Measurements from ENCODE around the gene TPO. TPM values are rescaled to one million over a fixed set of nuclear protein-coding genes. Genes with fewer than 3 reads are reported as not detected.

TPO gene
- total RNA-seq, 1 experiment from 2014 or later = not detected

DNA sequence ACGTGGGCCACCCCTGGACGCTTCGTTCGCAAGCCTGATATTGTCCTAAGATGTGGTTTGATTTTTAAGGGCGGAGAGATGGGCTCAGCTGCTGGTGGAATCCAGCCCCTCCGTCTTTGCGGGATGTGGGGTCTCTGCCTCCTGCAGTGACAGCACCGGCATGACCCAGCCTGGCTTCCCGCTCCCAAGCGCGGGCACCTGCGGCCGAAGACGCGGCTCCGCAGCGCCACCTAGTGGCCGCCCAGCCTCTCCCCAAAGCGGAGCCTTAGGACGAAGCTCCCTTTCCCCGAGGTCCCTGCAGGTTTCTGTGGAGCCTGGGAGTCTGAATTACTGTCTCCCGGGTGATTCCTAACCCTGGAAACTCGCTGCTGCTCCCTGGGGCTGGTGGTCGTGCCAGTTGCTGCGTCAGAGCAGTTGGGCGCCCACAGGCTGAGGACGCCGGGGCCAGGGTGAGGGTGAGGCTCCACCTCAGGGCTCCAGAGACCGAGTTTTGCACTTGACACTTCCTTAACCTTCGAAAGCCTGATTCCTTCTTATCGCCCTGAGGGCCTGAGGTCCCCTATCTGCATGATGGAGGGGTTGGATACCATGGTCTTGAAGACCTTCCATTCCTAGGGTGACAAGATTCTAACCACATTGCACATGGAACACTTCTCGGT is 137.5 kb downstream of the TPO start:
- no peak overlapping the region for H3K27ac ChIP-seq (ENCODE audit: insufficient read length, low read depth, low read length)
- H3K14ac ChIP-seq (ENCODE audit: insufficient read depth, low read length) = no peak overlapping the region
- no peak overlapping the region for H3K4me3 Mint-ChIP-seq
- no peaks in the 10 kb centered on the region for H4K20me1 ChIP-seq (ENCODE audit: control insufficient read depth, insufficient read depth, insufficient read length)
- TF ChIP-seq, protein P1, sequence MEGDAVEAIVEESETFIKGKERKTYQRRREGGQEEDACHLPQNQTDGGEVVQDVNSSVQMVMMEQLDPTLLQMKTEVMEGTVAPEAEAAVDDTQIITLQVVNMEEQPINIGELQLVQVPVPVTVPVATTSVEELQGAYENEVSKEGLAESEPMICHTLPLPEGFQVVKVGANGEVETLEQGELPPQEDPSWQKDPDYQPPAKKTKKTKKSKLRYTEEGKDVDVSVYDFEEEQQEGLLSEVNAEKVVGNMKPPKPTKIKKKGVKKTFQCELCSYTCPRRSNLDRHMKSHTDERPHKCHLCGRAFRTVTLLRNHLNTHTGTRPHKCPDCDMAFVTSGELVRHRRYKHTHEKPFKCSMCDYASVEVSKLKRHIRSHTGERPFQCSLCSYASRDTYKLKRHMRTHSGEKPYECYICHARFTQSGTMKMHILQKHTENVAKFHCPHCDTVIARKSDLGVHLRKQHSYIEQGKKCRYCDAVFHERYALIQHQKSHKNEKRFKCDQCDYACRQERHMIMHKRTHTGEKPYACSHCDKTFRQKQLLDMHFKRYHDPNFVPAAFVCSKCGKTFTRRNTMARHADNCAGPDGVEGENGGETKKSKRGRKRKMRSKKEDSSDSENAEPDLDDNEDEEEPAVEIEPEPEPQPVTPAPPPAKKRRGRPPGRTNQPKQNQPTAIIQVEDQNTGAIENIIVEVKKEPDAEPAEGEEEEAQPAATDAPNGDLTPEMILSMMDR (conservative IDR thresholded peaks at IDR 0.05) = peak; percentile 99
- H2AK5ac ChIP-seq (ENCODE audit: insufficient read length, low read length) = no peak overlapping the region
- H3K27me3 Mint-ChIP-seq (ENCODE audit: low read depth) = peaks cover 20% of the 10 kb centered on the region
- H3K79me1 ChIP-seq (ENCODE audit: insufficient read depth, low read depth, low read length, poor library complexity, severe bottlenecking) = no peaks in the 10 kb centered on the region
- H4K91ac ChIP-seq (ENCODE audit: insufficient read length, low read depth, low read length) = no peak overlapping the region
- no peak overlapping the region for H3K56ac ChIP-seq (ENCODE audit: insufficient read length, low read depth, low read length)
- no peak overlapping the region for H2BK120ac ChIP-seq (ENCODE audit: low read depth, low read length, poor library complexity, severe bottlenecking)
- H2BK5ac ChIP-seq (ENCODE audit: insufficient read length, low read length) = no peak overlapping the region
- peak; percentile 71 for DNase-seq
- H2BK12ac ChIP-seq (ENCODE audit: insufficient read length, low read depth, low read length) = no peak overlapping the region
- H2AFZ ChIP-seq (ENCODE audit: low read length) = no peak overlapping the region
- no peak overlapping the region for H3K9ac ChIP-seq (ENCODE audit: extremely low read depth, insufficient read length, low read length)
- no peak overlapping the region for H4K5ac ChIP-seq (ENCODE audit: insufficient read length, low read depth, low read length)
- no peaks in the 10 kb centered on the region; the same call in 1 of the 2 replicates for H3K27me3 ChIP-seq (ENCODE audit: insufficient read depth, low read length)
- no CpG with 5 or more reads among the region's 32 CpGs for WGBS (ENCODE audit: extremely low coverage, insufficient read length, low lambda C conversion rate)
- H3K4me1 Mint-ChIP-seq = peaks cover 0 to 7% of the 10 kb centered on the region in 2 experiments; a peak in 2 of 4 replicates
- H3K9me3 Mint-ChIP-seq = no peaks in the 10 kb centered on the region
- H3K36me3 Mint-ChIP-seq (ENCODE audit: insufficient read depth in 1 of 3, low read depth in 3 of 3) = no peaks in the 10 kb centered on the region
- no peak overlapping the region; a peak in 1 of 7 replicates for H3K27ac Mint-ChIP-seq
- no peaks in the 10 kb centered on the region for H3K4me1 ChIP-seq (ENCODE audit: insufficient read depth, low read length)
- no peaks in the 10 kb centered on the region for H3K9me3 ChIP-seq (ENCODE audit: control insufficient read depth, low read depth, low read length)
- H2BK15ac ChIP-seq (ENCODE audit: low read depth, low read length) = no peak overlapping the region
- H3K4ac ChIP-seq (ENCODE audit: low read depth, low read length) = no peak overlapping the region
- no peak overlapping the region for H3T11ph ChIP-seq (ENCODE audit: low read length)
- peaks cover 1% of the 10 kb centered on the region; the same call in 1 of the 2 replicates for H3K79me2 ChIP-seq (ENCODE audit: insufficient read depth, low read length)
- no peak overlapping the region for H3K18ac ChIP-seq (ENCODE audit: insufficient read length, low read depth, low read length)
- H3K4me2 ChIP-seq (ENCODE audit: insufficient read depth, insufficient read length, low read length) = no peak overlapping the region
- H3K23me2 ChIP-seq (ENCODE audit: insufficient read length, low read depth, low read length, poor library complexity, severe bottlenecking) = no peaks in the 10 kb centered on the region
- no peak overlapping the region for H4K8ac ChIP-seq (replicated peaks; ENCODE audit: insufficient read length, low read depth, low read length)
- no peak overlapping the region for H2BK20ac ChIP-seq (ENCODE audit: low read depth, low read length, poor library complexity, severe bottlenecking)
- no peak overlapping the region for H3K23ac ChIP-seq (ENCODE audit: insufficient read length, low read depth, low read length)

Data from H9 (cell line).